Measurements from ENCODE around the gene EVA1B. TPM values are rescaled to one million over a fixed set of nuclear protein-coding genes. Genes with fewer than 3 reads are reported as not detected.
A peak's percentile ranks its signal among the peaks of the same experiment; 100 is the strongest.

EVA1B gene
- total RNA-seq, 2 experiments from 2014 or later = 2.7 to 3.1 TPM

DNA sequence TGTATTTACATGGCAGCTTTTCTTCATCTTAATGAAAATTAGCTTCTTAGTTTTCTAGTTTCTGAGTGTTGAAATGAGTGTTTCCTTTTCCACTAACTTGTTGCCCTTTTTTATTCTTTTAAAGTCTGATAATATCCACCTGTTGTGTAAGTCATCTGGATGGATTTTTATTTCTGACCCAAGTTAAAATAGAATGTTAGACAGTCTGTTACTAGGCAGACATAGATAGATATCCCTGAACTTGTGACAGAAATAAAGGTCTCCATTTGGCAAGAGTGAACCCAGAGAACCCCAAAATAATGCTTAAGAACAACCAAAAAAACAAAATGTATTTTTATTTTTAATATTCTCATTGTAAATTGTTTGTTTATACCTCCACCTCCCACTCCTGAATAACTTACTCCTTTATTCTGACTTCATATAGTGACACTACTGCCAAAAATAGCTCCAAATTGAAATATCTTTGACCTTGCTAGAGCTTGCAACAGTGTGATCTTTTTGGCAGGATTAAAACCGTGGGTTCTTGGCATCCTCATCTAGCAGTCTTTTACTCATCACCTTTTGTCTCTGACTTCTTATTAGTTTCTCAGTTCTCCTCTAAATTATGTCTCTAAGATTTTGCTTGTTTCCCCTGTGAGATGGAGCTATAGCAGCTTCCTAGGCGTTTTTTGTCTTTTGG lies 44.2 kb downstream of the EVA1B start:
- no peak for DNase-seq
- ATAC-seq = no peak
- Mint-ChIP-seq H3K4me1 (peaks cover 40% of the 10 kb centered on the region), H3K27me3 (no peaks in the 10 kb centered on the region), H3K4me3 (no peak overlapping the region), H3K27ac (peak overlapping the region; percentile 81), H3K36me3 (ENCODE audit: low read depth) (peaks cover 18% of the 10 kb centered on the region), H3K9me3 (ENCODE audit: low read depth) (no peaks in the 10 kb centered on the region)
- intact Hi-C loops (cut with DNase I, micrococcal nuclease) = no loop called here
- POLR2A ChIA-PET = no interaction called here
- CTCF ChIA-PET = interaction anchor here (0.8 to 2.4 kb wide), 10 partner anchors 10 to 145 kb away, joined by 3 to 7 read pairs (median 3); partner anchors contain the start of genes THRAP3 and TRAPPC3

DNA sequence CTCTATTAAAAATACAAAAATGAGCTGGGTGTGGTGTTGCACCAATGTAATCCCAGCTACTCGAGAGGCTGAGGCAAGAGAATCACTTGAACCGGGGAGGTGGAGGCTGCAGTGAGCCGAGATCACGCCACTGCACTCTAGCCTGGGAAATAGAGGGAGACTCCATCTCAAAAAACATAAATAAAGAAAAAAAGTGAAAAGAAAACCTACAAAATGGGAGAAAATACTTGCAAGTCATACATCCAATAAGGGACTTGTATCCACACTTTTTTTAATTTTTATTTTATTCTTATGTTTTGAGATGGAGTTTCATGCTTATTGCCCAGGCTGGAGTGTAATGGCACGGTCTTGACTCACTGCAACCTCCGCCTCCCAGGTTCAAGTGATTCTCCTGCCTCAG lies 46.8 kb downstream of the EVA1B start:
- POLR2A ChIA-PET = interaction anchor here (0.7 kb wide), 1 partner anchor 40 kb away, joined by 3 read pairs; no protein-coding TSS in a partner anchor
- DNase-seq = no peak
- Mint-ChIP-seq H3K4me1 (peaks cover 33% of the 10 kb centered on the region), H3K36me3 (ENCODE audit: low read depth) (peaks cover 17% of the 10 kb centered on the region), H3K4me3 (no peak overlapping the region), H3K9me3 (ENCODE audit: low read depth) (no peaks in the 10 kb centered on the region), H3K27me3 (no peaks in the 10 kb centered on the region), H3K27ac (no peak overlapping the region)
- intact Hi-C loops (cut with DNase I, micrococcal nuclease) = no loop called here
- ATAC-seq = no peak
- CTCF ChIA-PET = interaction anchor here (0.7 to 1.7 kb wide), 2 partner anchors 9 to 97 kb away, joined by 4 to 7 read pairs; no protein-coding TSS in a partner anchor

DNA sequence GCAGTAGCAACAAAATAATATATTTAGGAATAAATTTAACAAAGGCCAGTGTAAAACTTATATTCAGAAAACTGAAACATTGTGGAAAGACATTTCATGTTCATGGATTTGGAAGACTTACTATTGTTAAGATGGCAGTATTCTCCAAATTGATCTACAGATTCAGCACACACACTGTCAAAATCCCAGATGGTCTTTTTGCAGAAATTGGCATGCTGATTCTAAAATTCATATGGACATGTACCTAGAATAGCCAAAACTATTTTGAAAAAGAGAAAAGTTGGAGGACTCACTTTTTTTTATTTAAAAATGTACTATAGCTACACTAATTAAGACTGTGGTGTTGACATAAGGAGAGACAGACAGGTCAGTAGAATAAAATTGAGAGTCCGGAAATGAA lies 49.2 kb downstream of the EVA1B start:
- H3K36me3 Mint-ChIP-seq (ENCODE audit: low read depth) = peaks cover 22% of the 10 kb centered on the region
- peaks cover 9% of the 10 kb centered on the region for H3K4me1 Mint-ChIP-seq
- DNase-seq (no peak), ATAC-seq (no peak)
- H3K27me3 Mint-ChIP-seq = no peaks in the 10 kb centered on the region
- H3K4me3 Mint-ChIP-seq = no peak overlapping the region
- no peak overlapping the region for H3K27ac Mint-ChIP-seq
- intact Hi-C loops (cut with DNase I, micrococcal nuclease) = loop anchor here in 1 of 2 experiments (5.0 kb wide), 1 partner anchor 37 kb away; no protein-coding TSS in a partner anchor
- ChIA-PET CTCF (interaction anchor here (0.6 to 0.8 kb wide), 2 partner anchors 12 to 27 kb away, joined by 3 read pairs; no protein-coding TSS in a partner anchor), POLR2A (no interaction called here)
- no peaks in the 10 kb centered on the region for H3K9me3 Mint-ChIP-seq (ENCODE audit: low read depth)

DNA sequence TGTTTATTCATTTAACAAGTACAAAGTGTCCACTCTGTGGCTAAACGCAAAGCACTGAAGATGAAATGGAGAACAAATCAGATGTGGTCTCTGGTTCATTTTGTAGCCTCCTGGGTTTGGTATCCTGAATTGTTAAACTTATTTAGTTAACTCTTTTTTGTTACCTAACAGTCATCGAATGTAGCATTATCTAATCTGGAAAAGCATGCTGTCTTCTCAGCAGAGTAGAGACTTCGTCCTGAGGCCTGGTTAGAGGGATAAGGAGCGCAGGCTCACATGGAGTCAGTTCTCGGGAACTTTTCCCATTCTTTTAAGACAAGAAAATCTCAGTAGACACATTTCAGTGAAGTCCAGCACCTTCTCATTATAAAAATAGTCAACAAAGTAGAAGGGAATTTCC lies 50.4 kb downstream of the EVA1B start:
- Mint-ChIP-seq H3K27ac (no peak overlapping the region), H3K27me3 (no peaks in the 10 kb centered on the region), H3K9me3 (ENCODE audit: low read depth) (no peaks in the 10 kb centered on the region), H3K36me3 (ENCODE audit: low read depth) (peaks cover 30% of the 10 kb centered on the region), H3K4me3 (no peak overlapping the region), H3K4me1 (peaks cover 5% of the 10 kb centered on the region)
- ChIA-PET POLR2A (no interaction called here), CTCF (interaction anchor here (0.9 kb wide), 1 partner anchor 27 kb away, joined by 3 read pairs; no protein-coding TSS in a partner anchor)
- intact Hi-C loops (cut with DNase I, micrococcal nuclease) = loop anchor here in 1 of 2 experiments (5.0 kb wide), 1 partner anchor 36 kb away; no protein-coding TSS in a partner anchor
- no peak for ATAC-seq
- no peak for DNase-seq

Other genes starting within 250 kb of the EVA1B start
- under 1 TPM in 1 of 2 experiments, not detected in 1; 0.16 TPM for gene TEKT2, start 239.6 kb downstream of the EVA1B start, total RNA-seq
- 10 to 100 TPM; 34.0 to 43.9 TPM for gene ADPRS, start 234.8 kb downstream of the EVA1B start, total RNA-seq
- under 1 TPM; 0.05 TPM for gene COL8A2, start 198.4 kb downstream of the EVA1B start, total RNA-seq
- gene TRAPPC3, start 174.2 kb downstream of the EVA1B start, total RNA-seq = 10 to 100 TPM; 43.8 to 53.8 TPM
- gene MAP7D1, start 167.5 kb downstream of the EVA1B start, total RNA-seq = 100 to 1,000 TPM; 122 to 133 TPM
- 100 to 1,000 TPM; 149 to 182 TPM for gene THRAP3, start 99.2 kb downstream of the EVA1B start, total RNA-seq
- 10 to 100 TPM; 26.2 to 33.0 TPM for gene SH3D21, start 17.3 kb downstream of the EVA1B start, total RNA-seq
- 10 to 100 TPM; 38.8 to 51.3 TPM for gene STK40, start 62.3 kb upstream of the EVA1B start, total RNA-seq
- 10 to 100 TPM; 40.6 to 44.0 TPM for gene LSM10, start 74.3 kb upstream of the EVA1B start, total RNA-seq
- gene OSCP1, start 126.8 kb upstream of the EVA1B start, total RNA-seq = 1 to 10 TPM; 2.2 to 2.8 TPM
- gene MRPS15, start 140.7 kb upstream of the EVA1B start, total RNA-seq = 100 to 1,000 TPM; 123 to 169 TPM
- under 1 TPM; 0.33 to 0.41 TPM for gene CSF3R, start 159.3 kb upstream of the EVA1B start, total RNA-seq

All from activated CD4-positive, alpha-beta T cell treated with anti-CD3 and anti-CD28 coated beads for 36 hours (primary cell).